GM18498 (cell line): Measurements from ENCODE around the gene NMNAT1.
"Not testable (repeated sequence)": the region's sequence is repeated elsewhere in the genome, so short reads cannot be mapped to it uniquely, and the experiment has no call there.

ENCODE experiments used
- ATAC-seq: cut with Tn5 transposase; IDR thresholded peaks from one replicate; pipeline ENCODE4 v1.9.1; 2021; ENCODE audit warnings: mild to moderate bottlenecking, moderate library complexity; ENCODE audit not compliant: unreplicated experiment

NMNAT1 gene

GRCh38 chr1:10007169-10007568 lies 63.9 kb downstream of the NMNAT1 start:
- ATAC-seq, result no peak

GRCh38 chr1:10014016-10014415 lies 70.7 kb downstream of the NMNAT1 start:
- no peak for ATAC-seq

DNA sequence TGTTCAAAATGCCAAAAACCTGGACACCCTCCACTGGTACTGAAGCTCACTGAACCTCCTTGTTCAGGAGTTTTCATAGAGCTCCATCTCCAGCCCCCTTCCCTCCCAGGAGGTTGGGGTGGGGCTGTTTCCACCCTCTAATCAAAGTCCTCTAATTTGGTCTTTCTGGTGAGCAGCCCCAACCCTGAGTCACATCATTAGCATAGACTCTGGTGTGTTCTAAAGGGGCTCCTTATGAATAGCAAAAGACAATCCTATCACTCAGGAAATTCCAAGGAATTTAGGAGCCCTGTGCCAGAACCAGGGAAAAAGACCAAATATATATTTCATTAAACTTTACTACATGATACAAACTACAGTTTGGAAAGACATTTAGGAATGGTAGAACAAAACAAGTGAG lies 76.3 kb downstream of the NMNAT1 start:
- ATAC-seq, result no peak

- no peak for ATAC-seq
Measured at GRCh38 chr1:10020086-10020485, 76.8 kb downstream of the NMNAT1 start.

DNA sequence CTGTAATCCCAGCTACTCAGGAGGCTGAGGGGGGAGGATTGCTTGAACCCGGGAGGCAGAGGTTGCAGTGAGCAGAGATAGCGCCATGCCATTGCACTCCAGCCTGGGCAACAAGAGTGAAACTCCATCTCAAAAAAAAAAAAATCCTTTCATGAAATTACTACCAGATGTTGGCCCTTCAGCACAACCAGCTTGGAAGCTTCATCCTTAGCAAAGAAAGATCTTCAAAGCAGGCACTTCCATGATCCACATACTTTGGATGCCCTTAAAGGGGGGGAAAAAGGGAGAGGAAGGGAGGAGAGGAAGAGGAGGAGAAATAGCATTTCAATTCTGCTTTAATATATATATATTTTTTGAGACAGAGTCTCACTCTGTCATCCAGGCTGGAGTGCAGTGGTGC lies 77.4 kb downstream of the NMNAT1 start:
- ATAC-seq, result not testable (repeated sequence)

DNA sequence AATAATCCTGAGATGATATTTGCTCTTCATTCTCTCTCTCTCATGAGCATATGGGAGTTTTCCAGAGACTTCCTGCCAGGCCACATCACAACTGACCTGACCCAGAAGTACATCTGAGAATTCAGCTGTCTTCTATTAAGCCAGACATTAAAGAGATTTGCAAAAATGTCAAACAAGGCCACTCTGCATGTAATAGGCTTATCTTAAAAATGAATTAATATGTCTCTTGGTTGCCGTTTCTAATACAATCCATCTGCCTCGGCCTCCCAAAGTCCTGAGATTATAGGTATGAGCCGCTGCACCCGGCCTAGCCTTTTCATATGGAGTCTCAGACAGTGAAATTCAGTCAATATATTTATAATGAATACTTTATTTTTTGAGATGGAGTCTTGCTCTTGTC lies 78.7 kb downstream of the NMNAT1 start:
- not testable (repeated sequence) for ATAC-seq

DNA sequence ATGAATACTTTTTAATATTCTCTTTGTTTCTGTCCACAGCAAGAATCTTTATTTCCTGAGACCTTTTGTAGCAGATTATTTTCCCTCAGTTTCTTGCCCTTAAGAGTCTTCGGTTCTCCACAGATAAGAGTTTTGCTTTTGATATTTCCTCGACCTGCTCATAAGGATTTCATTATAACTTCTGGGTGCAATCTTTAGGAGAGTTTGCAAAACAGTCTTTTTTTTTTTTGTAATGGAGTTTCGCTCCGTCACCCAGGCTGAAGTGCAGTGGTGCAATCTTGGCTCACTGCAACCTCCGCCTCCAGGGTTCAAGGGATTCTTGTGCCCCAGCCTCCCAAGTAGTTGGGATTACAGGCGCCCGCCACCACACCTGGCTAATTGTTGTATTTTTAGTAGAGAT lies 79.4 kb downstream of the NMNAT1 start:
- no peak for ATAC-seq

- no peak for ATAC-seq
Measured at GRCh38 chr1:10025354-10025753, 82.1 kb downstream of the NMNAT1 start.

DNA sequence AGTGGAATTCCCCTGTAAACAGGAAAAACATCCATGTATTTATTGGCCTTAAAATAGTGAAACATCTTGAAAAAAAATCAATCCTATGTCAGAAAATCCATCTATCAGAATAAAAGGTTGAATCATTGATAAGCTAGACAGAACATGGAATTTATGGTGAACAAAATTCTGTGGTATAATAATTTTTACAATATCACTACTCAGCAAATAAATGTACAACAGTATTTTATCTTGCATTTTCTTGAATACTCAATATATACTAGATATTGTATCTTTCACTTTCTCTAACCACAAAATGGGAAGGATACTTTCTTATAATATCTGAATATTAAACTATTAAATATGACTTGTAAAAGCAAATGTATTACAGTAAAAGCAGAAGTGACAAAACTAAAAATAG lies 83.8 kb downstream of the NMNAT1 start:
- no peak for ATAC-seq

DNA sequence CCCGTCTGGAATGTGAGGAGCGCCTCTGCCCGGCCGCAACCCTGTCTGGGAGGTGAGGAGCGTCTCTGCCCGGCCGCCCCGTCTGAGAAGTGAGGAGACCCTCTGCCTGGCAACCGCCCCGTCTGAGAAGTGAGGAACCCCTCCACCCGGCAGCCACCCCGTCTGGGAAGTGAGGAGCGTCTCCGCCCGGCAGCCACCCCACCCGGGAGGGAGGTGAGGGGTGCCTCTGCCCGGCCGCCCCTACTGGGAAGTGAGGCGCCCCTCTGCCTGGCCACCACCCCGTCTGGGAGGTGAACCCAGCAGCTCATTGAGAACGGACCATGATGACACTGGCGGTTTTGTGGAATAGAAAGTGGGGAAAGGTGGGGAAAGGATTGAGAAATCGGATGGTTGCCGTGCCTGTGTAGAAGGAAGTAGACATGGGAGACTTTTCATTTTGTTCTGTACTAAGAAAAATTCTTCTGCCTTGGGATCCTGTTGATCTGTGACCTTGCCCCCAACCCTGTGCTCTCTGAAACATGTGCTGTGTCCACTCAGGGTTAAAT lies 85.8 kb downstream of the NMNAT1 start:
- not testable (repeated sequence) for ATAC-seq

- no peak for ATAC-seq
Measured at GRCh38 chr1:10031461-10031860, 88.2 kb downstream of the NMNAT1 start.

- peak; percentile 98 for ATAC-seq
Measured at GRCh38 chr1:10032590-10033358, 89.5 kb downstream of the NMNAT1 start, which contains the start of gene UBE4B. Gene UBE4B (plus strand): TSS chr1:10032958. CDS start chr1:10033671, 713 bp downstream.

DNA sequence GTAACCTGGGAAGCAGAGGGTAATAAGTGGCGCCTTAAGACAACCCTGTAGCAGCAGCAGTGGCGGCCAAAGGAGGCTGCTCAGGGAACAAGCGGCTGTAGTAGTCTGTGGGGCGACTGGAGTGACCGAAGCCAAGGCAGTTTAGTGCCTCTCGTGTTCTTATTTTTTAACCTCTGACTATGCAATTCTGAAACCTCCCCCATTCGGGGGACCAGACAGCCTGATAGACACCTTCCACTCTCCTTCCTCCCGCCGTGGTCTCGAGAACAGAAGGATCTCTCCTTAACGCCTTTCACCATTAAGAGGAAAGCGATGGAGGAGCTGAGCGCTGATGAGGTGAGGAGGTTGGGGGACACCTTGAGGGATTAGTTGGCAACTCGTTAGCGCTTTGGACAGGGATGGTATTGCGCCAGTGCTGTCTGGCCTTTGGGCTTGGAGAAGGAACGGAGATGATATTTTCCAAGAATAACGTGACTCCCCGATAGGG lies 90.1 kb downstream of the NMNAT1 start:
- peak; percentile 19 for ATAC-seq
